ENCODE measurements around the gene PALLD. TPM values are rescaled to one million over a fixed set of nuclear protein-coding genes. Genes with fewer than 3 reads are reported as not detected.

PALLD gene
- total RNA-seq, 1 experiment from 2014 or later: 23.7 TPM

DNA sequence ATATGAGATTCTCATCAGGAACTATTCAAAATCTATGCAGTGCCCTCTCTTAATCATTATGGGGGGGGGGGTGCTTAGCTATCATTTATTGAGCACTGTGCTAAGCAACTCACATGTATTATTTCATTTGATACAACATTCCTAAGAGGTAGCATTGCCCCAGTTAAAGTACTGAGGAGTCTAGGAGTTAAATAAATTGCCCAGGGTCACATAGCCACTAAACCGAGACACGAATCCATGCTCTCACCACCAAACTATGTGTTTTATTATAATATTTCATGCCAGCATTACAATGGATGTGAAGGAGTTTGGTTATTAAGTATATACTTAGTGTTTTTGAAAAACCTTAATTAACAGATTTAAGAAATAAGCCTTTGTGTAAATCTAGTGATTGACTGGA lies 381.8 kb downstream of the PALLD start (continued):
- TF ChIP-seq, protein P1, sequence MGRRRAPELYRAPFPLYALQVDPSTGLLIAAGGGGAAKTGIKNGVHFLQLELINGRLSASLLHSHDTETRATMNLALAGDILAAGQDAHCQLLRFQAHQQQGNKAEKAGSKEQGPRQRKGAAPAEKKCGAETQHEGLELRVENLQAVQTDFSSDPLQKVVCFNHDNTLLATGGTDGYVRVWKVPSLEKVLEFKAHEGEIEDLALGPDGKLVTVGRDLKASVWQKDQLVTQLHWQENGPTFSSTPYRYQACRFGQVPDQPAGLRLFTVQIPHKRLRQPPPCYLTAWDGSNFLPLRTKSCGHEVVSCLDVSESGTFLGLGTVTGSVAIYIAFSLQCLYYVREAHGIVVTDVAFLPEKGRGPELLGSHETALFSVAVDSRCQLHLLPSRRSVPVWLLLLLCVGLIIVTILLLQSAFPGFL (CRISPR knock-in tag; IDR thresholded peaks at IDR 0.05; ENCODE audit: borderline replicate concordance): no peak
- TF ChIP-seq, protein P2, sequence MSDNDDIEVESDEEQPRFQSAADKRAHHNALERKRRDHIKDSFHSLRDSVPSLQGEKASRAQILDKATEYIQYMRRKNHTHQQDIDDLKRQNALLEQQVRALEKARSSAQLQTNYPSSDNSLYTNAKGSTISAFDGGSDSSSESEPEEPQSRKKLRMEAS (CRISPR knock-in tag; IDR thresholded peaks at IDR 0.05): no peak
- TF ChIP-seq, protein P3, sequence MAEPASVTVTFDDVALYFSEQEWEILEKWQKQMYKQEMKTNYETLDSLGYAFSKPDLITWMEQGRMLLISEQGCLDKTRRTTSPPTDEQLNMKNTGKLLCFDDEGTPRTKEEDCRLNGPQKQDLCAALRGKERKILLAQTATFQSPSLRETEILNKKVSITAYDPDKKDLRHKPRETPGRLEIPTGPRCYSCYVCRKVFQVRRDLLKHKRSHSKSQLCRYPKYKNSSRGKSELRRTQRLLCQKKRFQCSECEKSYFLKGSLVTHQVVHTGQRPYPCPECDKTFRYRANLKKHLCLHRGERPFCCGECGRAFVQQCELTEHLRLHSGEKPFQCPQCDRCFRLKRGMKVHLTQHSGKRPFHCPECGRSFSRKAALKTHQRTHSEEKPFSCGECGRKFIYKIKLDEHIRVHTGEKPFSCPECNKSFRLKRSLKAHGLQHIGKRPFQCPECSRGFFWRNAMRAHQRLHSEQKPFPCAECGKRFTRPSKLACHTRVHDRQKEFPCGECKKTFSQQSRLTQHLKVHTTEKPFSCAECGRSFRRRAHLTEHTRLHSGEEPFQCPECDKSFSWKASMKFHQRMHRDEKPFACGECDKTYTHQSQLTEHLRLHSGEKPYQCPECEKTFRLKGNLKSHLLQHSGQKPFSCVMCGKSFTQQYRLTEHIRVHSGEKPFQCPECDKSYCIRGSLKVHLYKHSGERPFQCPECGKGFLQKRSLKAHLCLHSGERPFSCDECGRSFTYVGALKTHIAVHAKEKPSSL (CRISPR knock-in tag; conservative IDR thresholded peaks at IDR 0.05): no peak

DNA sequence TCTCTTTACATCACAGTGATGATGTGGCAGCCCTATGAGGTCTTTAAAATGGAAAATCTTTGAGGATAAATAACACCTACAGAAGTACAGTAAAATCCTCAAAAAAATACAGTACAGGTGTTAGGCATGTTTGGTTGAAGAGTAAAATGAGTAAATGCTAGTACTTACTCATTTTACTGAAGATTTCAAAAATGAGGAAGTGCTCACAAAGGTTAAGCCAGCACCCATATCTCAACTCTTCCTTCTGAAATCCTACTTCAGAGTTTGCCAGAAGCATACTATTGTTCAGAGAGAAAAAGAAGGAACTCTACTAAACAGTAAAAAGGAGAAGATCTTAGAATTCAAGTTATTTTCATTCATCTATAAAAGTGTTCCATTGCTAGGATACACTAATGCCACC lies 382.3 kb downstream of the PALLD start:
- Mint-ChIP-seq H3K4me1 (peaks cover 14% of the 10 kb centered on the region; the same call in 1 of the 2 replicates), H3K27ac (no peak overlapping the region), H3K36me3 (no peaks in the 10 kb centered on the region), H3K4me3 (peak overlapping the region; percentile 73; the same call in 1 of the 2 replicates), H3K9me3 (no peaks in the 10 kb centered on the region), H3K27me3 (ENCODE audit: low read depth) (peaks cover 36% of the 10 kb centered on the region)
- ChIA-PET POLR2A (no interaction called here), CTCF (no interaction called here)
- TF ChIP-seq ATF3 (CRISPR knock-in tag; conservative IDR thresholded peaks at IDR 0.05) (no peak), JAZF1 (CRISPR knock-in tag; IDR thresholded peaks at IDR 0.05) (no peak), PRDM15 (CRISPR knock-in tag; IDR thresholded peaks at IDR 0.05) (no peak)
- DNase-seq (ENCODE audit: low spot score): no peak
- ATAC-seq: no peak

DNA sequence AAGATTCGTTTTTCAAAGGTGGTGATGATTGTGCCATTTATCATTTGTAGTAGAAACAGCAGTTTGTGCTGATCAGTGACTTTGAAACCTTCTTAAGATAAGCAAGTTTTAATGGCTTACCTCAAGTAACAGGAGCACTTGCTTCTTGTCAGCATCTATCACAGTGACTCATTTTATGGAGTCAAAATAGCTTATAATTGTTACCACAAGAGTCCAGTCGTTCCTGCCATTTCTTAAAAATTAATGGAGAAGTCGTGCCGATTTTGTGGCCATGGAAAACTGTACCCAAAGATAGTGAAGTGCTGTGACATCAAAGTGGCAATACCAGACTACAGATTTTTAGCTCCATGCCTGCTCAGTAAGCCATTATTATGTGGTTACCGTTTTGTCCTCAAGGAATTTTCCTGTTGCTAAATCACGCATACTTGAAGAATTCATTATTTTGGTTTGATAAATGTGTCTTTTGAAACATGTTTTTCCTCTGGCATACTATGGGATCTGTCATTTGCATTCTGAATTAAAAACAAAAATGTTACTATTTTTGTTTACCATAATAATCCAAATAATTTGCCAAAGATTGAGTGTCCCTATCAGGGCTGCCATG lies 383.3 kb downstream of the PALLD start:
- Mint-ChIP-seq H3K4me1 (peaks cover 14% of the 10 kb centered on the region; the same call in 1 of the 2 replicates), H3K4me3 (no peak overlapping the region), H3K9me3 (no peaks in the 10 kb centered on the region), H3K27me3 (ENCODE audit: low read depth) (peaks cover 36% of the 10 kb centered on the region), H3K27ac (no peak overlapping the region), H3K36me3 (no peaks in the 10 kb centered on the region)
- ChIA-PET POLR2A (no interaction called here), CTCF (no interaction called here)
- DNase-seq (ENCODE audit: low spot score): no peak
- TF ChIP-seq, protein P4, sequence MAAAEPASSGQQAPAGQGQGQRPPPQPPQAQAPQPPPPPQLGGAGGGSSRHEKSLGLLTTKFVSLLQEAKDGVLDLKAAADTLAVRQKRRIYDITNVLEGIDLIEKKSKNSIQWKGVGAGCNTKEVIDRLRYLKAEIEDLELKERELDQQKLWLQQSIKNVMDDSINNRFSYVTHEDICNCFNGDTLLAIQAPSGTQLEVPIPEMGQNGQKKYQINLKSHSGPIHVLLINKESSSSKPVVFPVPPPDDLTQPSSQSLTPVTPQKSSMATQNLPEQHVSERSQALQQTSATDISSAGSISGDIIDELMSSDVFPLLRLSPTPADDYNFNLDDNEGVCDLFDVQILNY (CRISPR knock-in tag; IDR thresholded peaks at IDR 0.05): no peak
- TF ChIP-seq FOXJ3 (CRISPR knock-in tag; IDR thresholded peaks at IDR 0.05; ENCODE audit: borderline replicate concordance): no peak
- TF ChIP-seq ETV6 (CRISPR knock-in tag; IDR thresholded peaks at IDR 0.05): no peak
- no peak for TF ChIP-seq ZSCAN18 (CRISPR knock-in tag; IDR thresholded peaks at IDR 0.05)
- TF ChIP-seq ATF1 (CRISPR knock-in tag; IDR thresholded peaks at IDR 0.05): no peak
- TF ChIP-seq, protein P5, sequence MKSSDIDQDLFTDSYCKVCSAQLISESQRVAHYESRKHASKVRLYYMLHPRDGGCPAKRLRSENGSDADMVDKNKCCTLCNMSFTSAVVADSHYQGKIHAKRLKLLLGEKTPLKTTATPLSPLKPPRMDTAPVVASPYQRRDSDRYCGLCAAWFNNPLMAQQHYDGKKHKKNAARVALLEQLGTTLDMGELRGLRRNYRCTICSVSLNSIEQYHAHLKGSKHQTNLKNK (CRISPR knock-in tag; IDR thresholded peaks at IDR 0.05): no peak
- TF ChIP-seq ZNF396 (CRISPR knock-in tag; IDR thresholded peaks at IDR 0.05; ENCODE audit: borderline replicate concordance): no peak
- TF ChIP-seq, protein P6, sequence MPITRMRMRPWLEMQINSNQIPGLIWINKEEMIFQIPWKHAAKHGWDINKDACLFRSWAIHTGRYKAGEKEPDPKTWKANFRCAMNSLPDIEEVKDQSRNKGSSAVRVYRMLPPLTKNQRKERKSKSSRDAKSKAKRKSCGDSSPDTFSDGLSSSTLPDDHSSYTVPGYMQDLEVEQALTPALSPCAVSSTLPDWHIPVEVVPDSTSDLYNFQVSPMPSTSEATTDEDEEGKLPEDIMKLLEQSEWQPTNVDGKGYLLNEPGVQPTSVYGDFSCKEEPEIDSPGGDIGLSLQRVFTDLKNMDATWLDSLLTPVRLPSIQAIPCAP (CRISPR knock-in tag; IDR thresholded peaks at IDR 0.05): no peak
- TF ChIP-seq NR1H2 (CRISPR knock-in tag; IDR thresholded peaks at IDR 0.05): no peak
- no peak for TF ChIP-seq GABPB1 (CRISPR knock-in tag; IDR thresholded peaks at IDR 0.05)
- TF ChIP-seq SMAD3 (CRISPR knock-in tag; IDR thresholded peaks at IDR 0.05; ENCODE audit: borderline replicate concordance): no peak
- no peak for TF ChIP-seq ZNF232 (CRISPR knock-in tag; IDR thresholded peaks at IDR 0.05)
- no peak for TF ChIP-seq SOX15 (CRISPR knock-in tag; IDR thresholded peaks at IDR 0.05)
- TF ChIP-seq ZNF671 (CRISPR knock-in tag; IDR thresholded peaks at IDR 0.05): no peak
- TF ChIP-seq GRHL2 (CRISPR knock-in tag; IDR thresholded peaks at IDR 0.05; ENCODE audit: insufficient replicate concordance, severe bottlenecking): no peak
- no peak for TF ChIP-seq ZNF138 (CRISPR knock-in tag; conservative IDR thresholded peaks at IDR 0.05)
- TF ChIP-seq NR3C1 (CRISPR knock-in tag; conservative IDR thresholded peaks at IDR 0.05; ENCODE audit: low read depth): no peak
- ATAC-seq: no peak

All from WTC11 (cell line).